Measurements from ENCODE around the gene CACNA1B.

Gene CACNA1B

DNA sequence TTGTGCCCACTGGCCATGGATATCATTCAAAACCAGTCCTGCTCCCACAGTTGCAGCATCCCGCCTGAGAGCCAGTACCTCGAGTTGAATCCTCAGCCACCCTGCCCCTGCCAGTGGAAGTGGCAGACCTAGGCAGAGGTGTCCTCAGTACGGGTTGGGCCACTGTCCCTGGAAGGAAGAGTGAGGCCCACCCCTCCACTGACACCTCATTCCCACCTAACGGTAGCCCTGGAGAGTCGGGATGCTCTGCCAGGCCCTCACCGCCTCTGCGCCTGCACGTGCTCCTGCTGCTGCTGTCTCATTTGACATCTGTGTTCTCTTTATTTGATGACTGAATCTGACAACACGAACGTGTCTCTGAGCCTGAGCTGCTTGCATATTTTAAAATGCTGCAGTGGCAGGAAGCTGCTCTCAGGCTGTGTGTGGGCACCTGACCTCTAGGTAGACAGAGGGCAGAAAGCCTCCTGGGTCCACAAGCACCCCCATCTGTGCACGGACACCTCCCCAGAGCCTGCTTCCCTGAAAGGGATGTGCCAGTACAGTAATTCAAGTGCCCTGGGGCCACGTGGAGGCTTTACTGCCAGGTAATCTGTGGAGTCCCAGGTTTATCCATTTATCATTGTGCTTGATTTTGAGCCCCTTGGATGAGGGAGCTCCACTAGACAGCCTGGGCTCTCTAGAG is 194.7 kb downstream of the CACNA1B start:
- H3K9me3 ChIP-seq (replicated peaks in 1 of 11) = no peaks in the 10 kb centered on the region
- no peaks in the 10 kb centered on the region for H3K27me3 ChIP-seq
- H3K36me3 ChIP-seq = no peaks in the 10 kb centered on the region
- H3K4me3 ChIP-seq = no peak overlapping the region
- no peak overlapping the region for H3K27ac ChIP-seq
- H3K4me2 ChIP-seq = no peak overlapping the region
- TF ChIP-seq Cebpa-rat (IDR thresholded peaks at IDR 0.05) = no peak
- H4K20me1 ChIP-seq = no peaks in the 10 kb centered on the region
- no peaks in the 10 kb centered on the region for H3K4me1 ChIP-seq
- no peak overlapping the region for H3K9ac ChIP-seq

DNA sequence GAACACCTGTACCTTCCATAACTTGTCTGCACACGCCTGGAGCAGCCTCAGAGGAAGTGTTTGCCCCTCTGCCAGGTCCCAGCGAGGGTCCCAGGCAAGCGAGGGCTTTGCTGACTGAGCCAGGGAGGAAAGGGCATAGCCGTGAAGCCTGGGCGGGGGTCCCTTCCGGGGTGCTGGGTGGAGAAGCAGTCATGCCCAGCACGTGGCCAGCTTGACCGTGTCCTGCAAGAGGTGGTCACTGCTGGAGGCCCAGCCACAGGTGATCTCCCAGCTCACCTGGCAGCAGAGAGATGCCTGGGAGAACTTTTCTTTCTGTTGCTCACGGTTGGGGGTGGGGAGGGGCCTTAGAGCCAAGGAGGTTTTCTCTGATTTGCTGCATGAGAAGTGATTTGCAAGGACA is 195.3 kb downstream of the CACNA1B start:
- H3K9me3 ChIP-seq (replicated peaks in 1 of 11) = no peaks in the 10 kb centered on the region
- TF ChIP-seq Cebpa-rat (IDR thresholded peaks at IDR 0.05) = no peak

DNA sequence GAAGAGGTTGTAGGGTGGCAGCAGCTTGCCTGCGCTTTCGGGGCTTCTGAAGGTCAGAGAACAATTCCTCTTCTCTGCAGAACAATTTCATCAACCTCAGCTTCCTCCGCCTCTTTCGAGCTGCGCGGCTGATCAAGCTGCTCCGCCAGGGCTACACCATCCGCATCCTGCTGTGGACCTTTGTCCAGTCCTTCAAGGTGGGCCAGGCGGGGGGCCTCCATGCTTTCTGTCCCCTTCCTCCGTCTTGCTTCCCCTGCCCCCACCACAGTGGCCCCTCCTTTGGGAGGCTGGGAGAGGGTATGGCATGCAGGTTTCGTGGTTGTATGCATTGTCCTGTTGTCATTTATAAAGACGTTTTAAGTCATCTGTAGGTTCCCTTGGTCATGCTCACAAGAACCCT is 195.8 kb downstream of the CACNA1B start:
- Histone ChIP-seq H3K4me1 (no peaks in the 10 kb centered on the region), H4K20me1 (no peaks in the 10 kb centered on the region), H3K27ac (no peak overlapping the region), H3K4me3 (no peak overlapping the region), H3K27me3 (no peaks in the 10 kb centered on the region), H3K4me2 (no peak overlapping the region), H3K9me3 (replicated peaks in 1 of 11) (no peaks in the 10 kb centered on the region), H3K9ac (no peak overlapping the region), H3K36me3 (no peaks in the 10 kb centered on the region)
- TF ChIP-seq Cebpa-rat (IDR thresholded peaks at IDR 0.05) = no peak

More for the DNA sequence above, 195.3 kb downstream of the CACNA1B start:
- no peaks in the 10 kb centered on the region for H3K36me3 ChIP-seq
- H3K27ac ChIP-seq = no peak overlapping the region
- no peaks in the 10 kb centered on the region for H3K4me1 ChIP-seq
- no peak overlapping the region for H3K4me2 ChIP-seq
- no peak overlapping the region for H3K9ac ChIP-seq
- no peak overlapping the region for H3K4me3 ChIP-seq
- H3K27me3 ChIP-seq = no peaks in the 10 kb centered on the region
- no peaks in the 10 kb centered on the region for H4K20me1 ChIP-seq

DNA sequence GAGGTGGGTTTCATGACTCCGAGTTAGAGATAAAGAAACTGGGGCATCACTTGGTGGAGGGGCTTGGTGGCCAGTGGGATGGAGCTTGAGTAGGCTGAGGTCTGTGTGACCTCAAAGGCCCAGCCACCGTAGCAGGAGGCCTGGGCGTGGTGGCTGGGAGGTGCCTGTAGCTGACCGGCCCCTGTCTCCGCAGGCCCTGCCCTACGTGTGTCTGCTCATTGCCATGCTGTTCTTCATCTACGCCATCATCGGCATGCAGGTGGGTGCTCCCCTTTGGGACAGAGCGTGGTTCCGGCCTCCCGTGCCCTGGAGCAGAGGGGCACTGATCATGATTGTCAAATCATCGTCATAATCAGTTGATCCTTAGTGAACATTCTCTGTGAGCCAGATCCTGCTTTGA is 196.2 kb downstream of the CACNA1B start:
- no peaks in the 10 kb centered on the region for H3K9me3 ChIP-seq (replicated peaks in 1 of 11)

DNA sequence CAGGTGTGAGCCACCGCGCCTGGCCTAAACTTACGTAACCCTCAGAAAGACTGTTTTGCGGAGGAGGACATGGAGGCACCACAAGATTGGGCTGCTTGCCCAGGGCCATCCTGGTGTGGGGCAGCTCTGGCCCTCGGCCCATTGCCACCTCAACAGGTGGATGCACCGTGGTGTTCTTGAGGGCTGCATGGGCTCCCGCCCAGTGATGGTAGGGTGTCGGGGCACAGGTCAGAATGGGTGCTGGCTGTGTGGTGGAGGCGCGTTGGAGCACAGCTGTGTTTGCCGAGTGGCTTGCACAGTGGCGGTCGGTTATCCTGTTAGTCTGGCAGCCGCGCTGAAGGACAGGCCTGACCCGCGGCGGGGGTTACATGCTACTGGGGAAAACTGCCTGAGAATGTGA is 196.9 kb downstream of the CACNA1B start:
- H3K9ac ChIP-seq = no peak overlapping the region
- no peaks in the 10 kb centered on the region for H3K36me3 ChIP-seq
- no peak for TF ChIP-seq Cebpa-rat (IDR thresholded peaks at IDR 0.05)
- no peaks in the 10 kb centered on the region for H3K27me3 ChIP-seq
- no peak overlapping the region for H3K4me3 ChIP-seq
- no peak overlapping the region for H3K4me2 ChIP-seq
- no peaks in the 10 kb centered on the region for H3K9me3 ChIP-seq (replicated peaks in 1 of 11)
- no peaks in the 10 kb centered on the region for H3K4me1 ChIP-seq
- H3K27ac ChIP-seq = no peak overlapping the region
- no peaks in the 10 kb centered on the region for H4K20me1 ChIP-seq

More for the DNA sequence above, 196.2 kb downstream of the CACNA1B start:
- Histone ChIP-seq H3K9ac (no peak overlapping the region), H3K27me3 (no peaks in the 10 kb centered on the region), H4K20me1 (no peaks in the 10 kb centered on the region), H3K27ac (no peak overlapping the region), H3K4me3 (no peak overlapping the region), H3K4me1 (no peaks in the 10 kb centered on the region), H3K4me2 (no peak overlapping the region), H3K36me3 (no peaks in the 10 kb centered on the region)
- no peak for TF ChIP-seq Cebpa-rat (IDR thresholded peaks at IDR 0.05)

DNA sequence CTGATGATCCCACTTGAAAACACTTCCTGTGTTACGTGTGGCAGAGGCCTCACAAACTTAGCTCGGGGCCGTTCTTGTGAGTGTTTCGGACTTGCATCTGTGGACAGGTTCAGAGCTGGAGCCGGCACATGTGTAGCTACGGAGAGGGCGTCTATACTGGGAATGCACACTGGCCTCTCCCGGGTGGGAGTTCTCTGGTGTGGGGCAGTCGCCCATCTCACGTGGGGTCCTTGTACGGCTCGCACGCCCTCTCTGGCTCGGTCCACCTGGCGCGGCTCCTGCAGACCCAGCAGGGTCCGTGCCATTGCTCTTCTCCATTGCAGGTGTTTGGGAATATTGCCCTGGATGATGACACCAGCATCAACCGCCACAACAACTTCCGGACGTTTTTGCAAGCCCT is 197.9 kb downstream of the CACNA1B start:
- Histone ChIP-seq H3K4me1 (no peaks in the 10 kb centered on the region), H3K36me3 (no peaks in the 10 kb centered on the region), H4K20me1 (no peaks in the 10 kb centered on the region), H3K9me3 (replicated peaks in 1 of 11) (no peaks in the 10 kb centered on the region), H3K9ac (no peak overlapping the region), H3K4me3 (no peak overlapping the region), H3K27ac (no peak overlapping the region), H3K27me3 (no peaks in the 10 kb centered on the region), H3K4me2 (no peak overlapping the region)
- no peak for TF ChIP-seq Cebpa-rat (IDR thresholded peaks at IDR 0.05)

DNA sequence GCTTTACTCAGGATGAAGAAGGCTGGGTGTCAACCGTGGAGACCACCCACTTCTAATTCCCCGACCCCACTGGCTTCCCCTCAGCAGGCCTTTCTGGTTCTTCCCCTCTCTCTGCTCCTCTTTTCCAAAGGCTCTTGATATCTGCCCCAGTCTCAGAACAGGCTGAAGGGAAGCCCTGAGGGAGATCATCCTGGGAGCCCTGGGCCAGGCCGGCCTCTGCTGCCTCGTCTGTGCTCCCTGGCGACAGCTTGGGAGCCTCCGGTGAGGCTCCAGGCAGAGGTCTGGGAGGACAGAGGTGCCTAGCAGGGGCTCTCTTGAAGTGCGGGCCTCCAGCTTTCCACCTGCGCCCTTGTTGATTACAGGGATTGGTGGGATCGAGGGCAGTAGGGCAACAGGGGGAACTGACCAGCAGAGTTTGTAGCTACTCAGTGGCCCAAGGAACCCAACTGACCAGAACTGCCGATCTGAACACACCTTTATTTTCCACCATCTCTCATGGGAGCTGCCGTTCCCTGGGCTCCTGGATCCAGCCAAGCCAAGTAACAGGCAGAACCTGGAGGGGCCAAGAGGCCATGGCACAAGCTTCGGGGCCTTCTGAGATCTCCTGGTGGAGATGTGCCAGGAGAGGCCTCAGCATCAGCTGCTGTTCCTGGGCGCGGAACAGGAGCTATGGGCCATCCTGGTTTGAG is 198.5 kb downstream of the CACNA1B start:
- Histone ChIP-seq H3K27ac (no peak overlapping the region), H3K9me3 (replicated peaks in 1 of 11) (no peaks in the 10 kb centered on the region), H3K27me3 (no peaks in the 10 kb centered on the region), H3K4me2 (no peak overlapping the region), H3K4me1 (no peaks in the 10 kb centered on the region), H3K4me3 (no peak overlapping the region), H3K9ac (no peak overlapping the region), H4K20me1 (no peaks in the 10 kb centered on the region), H3K36me3 (no peaks in the 10 kb centered on the region)
- TF ChIP-seq Cebpa-rat (IDR thresholded peaks at IDR 0.05) = no peak

DNA sequence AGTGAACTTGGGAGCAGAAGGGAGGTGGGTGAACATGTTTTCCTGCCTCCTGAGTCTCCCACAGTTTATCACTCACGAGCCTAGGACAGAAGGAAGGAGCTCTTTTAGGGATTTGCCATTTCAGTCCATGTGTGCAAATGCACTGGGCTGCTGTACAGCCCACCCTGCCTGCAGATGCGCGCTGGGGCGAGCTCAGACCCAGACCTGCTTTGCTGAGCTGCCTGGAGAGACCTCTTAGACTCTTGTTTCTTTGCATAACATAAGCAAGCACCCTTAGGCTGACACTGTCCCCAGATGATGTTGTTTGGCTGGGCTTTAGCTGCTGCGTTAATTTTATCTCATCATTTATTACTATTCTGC is 199.0 kb downstream of the CACNA1B start:
- H3K9ac ChIP-seq = no peak overlapping the region
- H3K4me3 ChIP-seq = no peak overlapping the region
- H3K4me2 ChIP-seq = no peak overlapping the region
- no peaks in the 10 kb centered on the region for H3K9me3 ChIP-seq (replicated peaks in 1 of 11)
- H3K4me1 ChIP-seq = no peaks in the 10 kb centered on the region
- TF ChIP-seq Cebpa-rat (IDR thresholded peaks at IDR 0.05) = no peak
- H3K27me3 ChIP-seq = no peaks in the 10 kb centered on the region
- no peaks in the 10 kb centered on the region for H4K20me1 ChIP-seq
- no peaks in the 10 kb centered on the region for H3K36me3 ChIP-seq
- H3K27ac ChIP-seq = no peak overlapping the region

DNA sequence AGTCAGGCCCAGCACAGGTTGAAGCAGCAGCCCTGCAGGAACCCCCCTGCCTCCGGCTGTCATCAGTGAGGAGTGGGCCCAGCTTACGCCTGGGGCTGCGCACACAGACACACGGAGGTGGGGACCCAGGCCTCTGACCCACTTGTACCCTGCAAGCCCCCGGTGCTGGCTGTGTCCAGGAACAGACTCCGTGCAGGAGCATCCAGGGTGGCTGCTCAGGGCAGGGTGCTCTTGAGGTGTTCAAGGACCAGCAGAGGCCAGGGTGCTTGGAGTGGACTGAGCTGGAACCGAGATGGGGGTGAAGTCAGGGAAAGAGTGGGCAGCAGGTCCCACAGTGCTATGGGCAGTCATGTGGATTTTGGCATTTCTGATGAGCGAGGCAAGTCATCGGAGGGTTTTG is 199.5 kb downstream of the CACNA1B start:
- no peak for TF ChIP-seq Cebpa-rat (IDR thresholded peaks at IDR 0.05)
- Histone ChIP-seq H3K27ac (no peak overlapping the region), H3K9ac (no peak overlapping the region), H3K4me1 (no peaks in the 10 kb centered on the region), H3K4me3 (no peak overlapping the region), H3K9me3 (replicated peaks in 1 of 11) (no peaks in the 10 kb centered on the region), H3K36me3 (no peaks in the 10 kb centered on the region), H3K27me3 (no peaks in the 10 kb centered on the region), H4K20me1 (no peaks in the 10 kb centered on the region), H3K4me2 (no peak overlapping the region)

DNA sequence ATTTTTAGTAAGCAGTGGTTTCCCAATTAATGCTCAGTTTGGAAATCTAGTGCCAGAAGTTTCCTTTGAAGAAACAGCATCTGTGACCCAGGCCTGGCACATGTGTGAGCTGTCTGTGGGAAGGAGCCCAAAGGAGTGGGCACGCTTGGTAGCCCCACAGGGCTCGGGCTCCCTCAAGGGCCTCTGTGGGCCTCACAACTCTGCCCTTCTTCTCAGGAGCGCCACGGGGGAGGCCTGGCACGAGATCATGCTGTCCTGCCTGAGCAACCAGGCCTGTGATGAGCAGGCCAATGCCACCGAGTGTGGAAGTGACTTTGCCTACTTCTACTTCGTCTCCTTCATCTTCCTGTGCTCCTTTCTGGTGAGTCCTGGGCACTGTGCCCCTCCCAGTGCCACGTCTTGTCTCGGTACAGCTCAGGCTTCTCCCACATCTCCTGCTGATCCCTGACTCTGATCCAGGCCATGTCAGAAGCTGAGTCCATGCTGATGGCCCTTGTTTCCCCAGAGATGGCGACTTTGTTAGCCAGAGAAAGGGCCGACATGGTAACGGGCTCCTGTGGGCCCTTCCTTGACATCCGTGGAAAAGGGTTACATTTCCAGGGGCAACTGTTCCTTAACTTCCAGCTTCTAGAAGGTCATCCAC is 200.4 kb downstream of the CACNA1B start:
- no peak overlapping the region for H3K4me2 ChIP-seq
- no peak overlapping the region for H3K27ac ChIP-seq
- no peak overlapping the region for H3K9ac ChIP-seq
- no peaks in the 10 kb centered on the region for H3K27me3 ChIP-seq
- H3K4me1 ChIP-seq = no peaks in the 10 kb centered on the region
- no peak for TF ChIP-seq Cebpa-rat (IDR thresholded peaks at IDR 0.05)
- H3K36me3 ChIP-seq = no peaks in the 10 kb centered on the region
- H4K20me1 ChIP-seq = no peaks in the 10 kb centered on the region
- peaks cover 0 to 4% (median 0%) of the 10 kb centered on the region in 11 experiments; a peak in 3 of 22 replicates for H3K9me3 ChIP-seq (replicated peaks in 1 of 11)
- no peak overlapping the region for H3K4me3 ChIP-seq

Data from BLaER1 treated with 17β-estradiol and CSF1 and Interleukin-3, amounts not matched to agents 10 nM and 100 nM (cell line).